Panc1 (cell line): ENCODE data around the gene RAD52. TPM values are rescaled to one million over a fixed set of nuclear protein-coding genes. Genes with fewer than 3 reads are reported as not detected.

Source experiments
- ATAC-seq: fragments of 200-7000 bp; cut with Tn5 transposase; 2 replicates; pipeline ENCODE4 v1.9.1; 2020; ENCODE audit warnings: mild to moderate bottlenecking, moderate library complexity
- BruUV-seq: library from RNA; stranded (reverse); fragments of 400-500 nt; replicated peaks from 2 replicates; lab custom pipeline; 2021; lab: Mats Ljungman, UMichigan
- CTCF ChIA-PET: fragments of 300-600 bp; sonication (Branson Sonifier 250); formaldehyde crosslinking; loops from one replicate; lab custom pipeline; 2022; ENCODE audit warnings: antibody characterized with exemption; lab: Charles Lee
- POLR2A ChIA-PET: fragments of 300-600 bp; sonication (Branson Sonifier 250); formaldehyde crosslinking; loops from one replicate; lab custom pipeline; 2022; ENCODE audit warnings: antibody characterized with exemption; lab: Charles Lee
- DNase-seq: peaks from one replicate; pipeline ENCODE4 v3.0.0-alpha.2; 2010; ENCODE audit warnings: low read depth, low spot score
- H3K27ac ChIP-seq: 2 replicates; pipeline ENCODE4 v1.5.1; 2011; ENCODE audit warnings: mild to moderate bottlenecking, low read length, inconsistent platforms
- H3K27me3 ChIP-seq: fragments of 200-500 bp; sonication (Bioruptor generic); 2 replicates; pipeline ENCODE4 v1.6.0; 2014; ENCODE audit warnings: low read length, inconsistent platforms; ENCODE audit not compliant: control insufficient read depth, insufficient read depth
- H3K36me3 ChIP-seq: fragments of 200-500 bp; sonication (Bioruptor generic); 2 replicates; pipeline ENCODE4 v1.5.1; 2014; ENCODE audit warnings: inconsistent platforms, mild to moderate bottlenecking, low read length, moderate library complexity; ENCODE audit not compliant: control insufficient read depth, insufficient read depth
- H3K4me1 ChIP-seq: 2 replicates; pipeline ENCODE4 v1.5.1; 2011; ENCODE audit warnings: inconsistent platforms, mild to moderate bottlenecking, low read length, moderate library complexity; ENCODE audit not compliant: control insufficient read depth, insufficient read depth
- H3K4me3 ChIP-seq, 2 experiments: 2 replicates each; pipeline ENCODE4 v1.5.1; 2011 to 2012; ENCODE audit warnings: low read depth in 2 of 2, low read length in 2 of 2, mild to moderate bottlenecking in 2 of 2, inconsistent platforms in 1 of 2, moderate library complexity in 1 of 2
- H3K9me3 ChIP-seq: fragments of 200-500 bp; sonication (Bioruptor generic); 2 replicates; pipeline ENCODE4 v1.5.1; 2014; ENCODE audit warnings: low read depth, mild to moderate bottlenecking, inconsistent platforms, low read length, moderate library complexity; ENCODE audit not compliant: control insufficient read depth, insufficient read depth
- POLR2AphosphoS5 ChIP-seq: IDR thresholded peaks from 2 replicates; pipeline ENCODE4 v1.6.1; 2012; ENCODE audit warnings: mild to moderate bottlenecking, low read depth, low read length, moderate library complexity
- SIN3A ChIP-seq: IDR thresholded peaks from 2 replicates; pipeline ENCODE4 v1.6.1; 2012; ENCODE audit warnings: low read depth, mild to moderate bottlenecking, low read length, moderate library complexity, borderline replicate concordance; ENCODE audit not compliant: insufficient read depth
- TCF7L2 ChIP-seq: IDR thresholded peaks from 2 replicates; pipeline ENCODE4 v1.6.1; 2011; ENCODE audit warnings: mild to moderate bottlenecking, low read depth, low read length, inconsistent platforms
- in situ Hi-C: cut with HindIII; loops from 2 replicates; pipeline ENCODE4 v1.10.0; 2016; ENCODE audit warnings: low sequenced_read_pairs, low pct_unique_long_range_greater_than_20kb
- intact Hi-C: fragments of 100-400 bp; cut with micrococcal nuclease; formaldehyde crosslinking; loops from one replicate; pipeline ENCODE4 v1.10.0; 2022; ENCODE audit not compliant: unreplicated experiment
- total RNA-seq: library from RNA; stranded (reverse); gene quantifications from one replicate; pipeline ENCODE4 v1.2.1, GENCODE V29; 2021; ENCODE audit not compliant: unreplicated experiment
- TF ChIP-seq, protein P1 (sequence below): fragments of 450-650 bp; IDR thresholded peaks from 2 replicates; pipeline ENCODE4 v1.5.1; 2017; ENCODE audit warnings: mild to moderate bottlenecking
- TF ChIP-seq, protein P2 (sequence below), 2 experiments: IDR thresholded peaks; 2 replicates each; pipeline ENCODE4 v1.6.1; 2011 to 2012; ENCODE audit warnings: low read depth in 2 of 2, control low read depth in 1 of 2, low read length in 1 of 2, mild to moderate bottlenecking in 1 of 2, moderate library complexity in 1 of 2; ENCODE audit not compliant: insufficient read depth in 1 of 2

RAD52 gene
- total RNA-seq, 1 experiment from 2014 or later: 15.8 TPM

DNA sequence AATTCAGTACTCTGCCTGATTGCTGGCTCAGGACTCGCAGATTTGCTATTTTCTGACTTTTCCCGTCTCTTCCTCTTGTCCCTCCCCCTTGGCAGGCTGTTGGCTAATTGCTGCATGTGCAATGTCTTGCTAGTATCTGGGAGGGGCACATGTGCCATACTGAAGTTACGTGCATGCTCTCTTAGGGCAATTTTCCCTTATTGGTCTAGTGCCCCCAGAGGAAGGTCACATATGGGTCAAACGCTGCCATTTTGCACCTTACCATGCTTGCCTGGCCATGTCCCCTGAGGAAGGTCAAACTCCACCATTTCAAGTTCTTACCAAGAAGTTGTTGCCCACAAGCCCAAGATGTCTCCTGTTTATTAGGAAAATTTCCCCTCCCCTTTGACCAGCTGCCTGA lies 27.7 kb upstream of the RAD52 start:
- no peak for ATAC-seq
- ChIA-PET CTCF (no interaction called here), POLR2A (no interaction called here)
- no peak overlapping the region for H3K27ac ChIP-seq
- no peaks in the 10 kb centered on the region for H3K27me3 ChIP-seq
- intact Hi-C loops (no loop called here), in situ Hi-C loops (no loop called here)
- TF ChIP-seq, protein P1, sequence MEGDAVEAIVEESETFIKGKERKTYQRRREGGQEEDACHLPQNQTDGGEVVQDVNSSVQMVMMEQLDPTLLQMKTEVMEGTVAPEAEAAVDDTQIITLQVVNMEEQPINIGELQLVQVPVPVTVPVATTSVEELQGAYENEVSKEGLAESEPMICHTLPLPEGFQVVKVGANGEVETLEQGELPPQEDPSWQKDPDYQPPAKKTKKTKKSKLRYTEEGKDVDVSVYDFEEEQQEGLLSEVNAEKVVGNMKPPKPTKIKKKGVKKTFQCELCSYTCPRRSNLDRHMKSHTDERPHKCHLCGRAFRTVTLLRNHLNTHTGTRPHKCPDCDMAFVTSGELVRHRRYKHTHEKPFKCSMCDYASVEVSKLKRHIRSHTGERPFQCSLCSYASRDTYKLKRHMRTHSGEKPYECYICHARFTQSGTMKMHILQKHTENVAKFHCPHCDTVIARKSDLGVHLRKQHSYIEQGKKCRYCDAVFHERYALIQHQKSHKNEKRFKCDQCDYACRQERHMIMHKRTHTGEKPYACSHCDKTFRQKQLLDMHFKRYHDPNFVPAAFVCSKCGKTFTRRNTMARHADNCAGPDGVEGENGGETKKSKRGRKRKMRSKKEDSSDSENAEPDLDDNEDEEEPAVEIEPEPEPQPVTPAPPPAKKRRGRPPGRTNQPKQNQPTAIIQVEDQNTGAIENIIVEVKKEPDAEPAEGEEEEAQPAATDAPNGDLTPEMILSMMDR: no peak
- TF ChIP-seq SIN3A (no peak), TCF7L2 (no peak), POLR2AphosphoS5 (no peak)
- TF ChIP-seq, protein P2, sequence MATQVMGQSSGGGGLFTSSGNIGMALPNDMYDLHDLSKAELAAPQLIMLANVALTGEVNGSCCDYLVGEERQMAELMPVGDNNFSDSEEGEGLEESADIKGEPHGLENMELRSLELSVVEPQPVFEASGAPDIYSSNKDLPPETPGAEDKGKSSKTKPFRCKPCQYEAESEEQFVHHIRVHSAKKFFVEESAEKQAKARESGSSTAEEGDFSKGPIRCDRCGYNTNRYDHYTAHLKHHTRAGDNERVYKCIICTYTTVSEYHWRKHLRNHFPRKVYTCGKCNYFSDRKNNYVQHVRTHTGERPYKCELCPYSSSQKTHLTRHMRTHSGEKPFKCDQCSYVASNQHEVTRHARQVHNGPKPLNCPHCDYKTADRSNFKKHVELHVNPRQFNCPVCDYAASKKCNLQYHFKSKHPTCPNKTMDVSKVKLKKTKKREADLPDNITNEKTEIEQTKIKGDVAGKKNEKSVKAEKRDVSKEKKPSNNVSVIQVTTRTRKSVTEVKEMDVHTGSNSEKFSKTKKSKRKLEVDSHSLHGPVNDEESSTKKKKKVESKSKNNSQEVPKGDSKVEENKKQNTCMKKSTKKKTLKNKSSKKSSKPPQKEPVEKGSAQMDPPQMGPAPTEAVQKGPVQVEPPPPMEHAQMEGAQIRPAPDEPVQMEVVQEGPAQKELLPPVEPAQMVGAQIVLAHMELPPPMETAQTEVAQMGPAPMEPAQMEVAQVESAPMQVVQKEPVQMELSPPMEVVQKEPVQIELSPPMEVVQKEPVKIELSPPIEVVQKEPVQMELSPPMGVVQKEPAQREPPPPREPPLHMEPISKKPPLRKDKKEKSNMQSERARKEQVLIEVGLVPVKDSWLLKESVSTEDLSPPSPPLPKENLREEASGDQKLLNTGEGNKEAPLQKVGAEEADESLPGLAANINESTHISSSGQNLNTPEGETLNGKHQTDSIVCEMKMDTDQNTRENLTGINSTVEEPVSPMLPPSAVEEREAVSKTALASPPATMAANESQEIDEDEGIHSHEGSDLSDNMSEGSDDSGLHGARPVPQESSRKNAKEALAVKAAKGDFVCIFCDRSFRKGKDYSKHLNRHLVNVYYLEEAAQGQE (IDR thresholded peaks at IDR 0.05; ENCODE audit: insufficient read depth in 1 of 2, low read depth in 2 of 2, low read length in 1 of 2): no peak
- no peaks in the 10 kb centered on the region for H3K36me3 ChIP-seq
- DNase-seq: no peak
- H3K4me3 ChIP-seq: no peak overlapping the region
- no peaks in the 10 kb centered on the region for H3K9me3 ChIP-seq
- no peaks in the 10 kb centered on the region for H3K4me1 ChIP-seq
- BruUV-seq: no TSS peak

DNA sequence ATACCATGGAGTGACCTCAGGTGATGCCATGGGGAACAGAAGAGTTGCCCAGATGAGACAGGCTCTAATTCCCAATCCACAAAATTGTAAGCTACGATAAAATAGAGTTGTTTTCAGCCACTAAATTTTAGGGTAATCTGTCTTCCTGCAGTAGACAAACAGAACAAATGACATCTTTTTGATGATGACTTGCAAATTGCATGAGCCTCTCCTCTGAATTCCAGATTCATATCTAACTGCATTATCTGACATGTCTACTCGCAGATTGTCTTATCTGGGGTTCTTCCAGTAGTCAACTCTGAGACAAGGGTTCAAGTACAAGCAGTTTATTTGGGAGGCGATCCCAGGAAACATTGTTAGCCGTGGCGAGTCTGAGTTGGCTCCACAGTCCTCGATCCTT lies 27.1 kb upstream of the RAD52 start:
- intact Hi-C loops: no loop called here
- H3K4me1 ChIP-seq: no peaks in the 10 kb centered on the region
- no peaks in the 10 kb centered on the region for H3K36me3 ChIP-seq
- ChIA-PET CTCF (no interaction called here), POLR2A (no interaction called here)
- ATAC-seq (no peak), DNase-seq (no peak)
- no peak overlapping the region for H3K27ac ChIP-seq
- H3K9me3 ChIP-seq: no peaks in the 10 kb centered on the region
- TF ChIP-seq, protein P1: no peak
- no peak for TF ChIP-seq SIN3A
- in situ Hi-C loops: no loop called here
- no peak overlapping the region for H3K4me3 ChIP-seq
- H3K27me3 ChIP-seq: no peaks in the 10 kb centered on the region
- no TSS peak for BruUV-seq
